ENCODE measurements around the gene TIAM2.

- TF ChIP-seq CTCF (conservative IDR thresholded peaks at IDR 0.05; ENCODE audit: low read length) (no peak), EZH2phosphoT487 (IDR thresholded peaks at IDR 0.05; ENCODE audit: borderline replicate concordance, low read depth, low read length) (no peak)
Observed at GRCh38 chr6:155031091-155031490, 36.0 kb downstream of the TIAM2 start.
